ENCODE results near the gene AHSG.

GRCh38 chr3:186616299-186616617, 3.4 kb downstream of the AHSG start:
- no peak for TF ChIP-seq POLR2A (IDR thresholded peaks at IDR 0.05; ENCODE audit: extremely low read depth, insufficient read length)
- TF ChIP-seq, protein P1, sequence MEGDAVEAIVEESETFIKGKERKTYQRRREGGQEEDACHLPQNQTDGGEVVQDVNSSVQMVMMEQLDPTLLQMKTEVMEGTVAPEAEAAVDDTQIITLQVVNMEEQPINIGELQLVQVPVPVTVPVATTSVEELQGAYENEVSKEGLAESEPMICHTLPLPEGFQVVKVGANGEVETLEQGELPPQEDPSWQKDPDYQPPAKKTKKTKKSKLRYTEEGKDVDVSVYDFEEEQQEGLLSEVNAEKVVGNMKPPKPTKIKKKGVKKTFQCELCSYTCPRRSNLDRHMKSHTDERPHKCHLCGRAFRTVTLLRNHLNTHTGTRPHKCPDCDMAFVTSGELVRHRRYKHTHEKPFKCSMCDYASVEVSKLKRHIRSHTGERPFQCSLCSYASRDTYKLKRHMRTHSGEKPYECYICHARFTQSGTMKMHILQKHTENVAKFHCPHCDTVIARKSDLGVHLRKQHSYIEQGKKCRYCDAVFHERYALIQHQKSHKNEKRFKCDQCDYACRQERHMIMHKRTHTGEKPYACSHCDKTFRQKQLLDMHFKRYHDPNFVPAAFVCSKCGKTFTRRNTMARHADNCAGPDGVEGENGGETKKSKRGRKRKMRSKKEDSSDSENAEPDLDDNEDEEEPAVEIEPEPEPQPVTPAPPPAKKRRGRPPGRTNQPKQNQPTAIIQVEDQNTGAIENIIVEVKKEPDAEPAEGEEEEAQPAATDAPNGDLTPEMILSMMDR (IDR thresholded peaks at IDR 0.05; ENCODE audit: low read depth, low read length) = no peak

All from NB4 (cell line).